SK-N-SH treated with all-trans-retinoic acid at 6 μM for 48 hours (cell line): ENCODE results near the gene MAPK9.

ENCODE experiments used
- ARNTL ChIP-seq: fragments of 450-650 bp; formaldehyde crosslinking; IDR thresholded peaks from 2 replicates; pipeline ENCODE4 v1.5.0; 2020; ENCODE audit warnings: low read depth, mild to moderate bottlenecking, moderate library complexity, borderline replicate concordance
- TCF4 ChIP-seq: fragments of 250-450 bp; sonication (Bioruptor Pico); IDR thresholded peaks from 2 replicates; pipeline ENCODE4 v1.8.0; 2021; ENCODE audit warnings: mild to moderate bottlenecking, moderate library complexity, borderline replicate concordance
- ZNF70 ChIP-seq: fragments of 450-650 bp; formaldehyde crosslinking; IDR thresholded peaks from 2 replicates; pipeline ENCODE4 v1.5.0; 2020; ENCODE audit warnings: mild to moderate bottlenecking, moderate library complexity

DNA sequence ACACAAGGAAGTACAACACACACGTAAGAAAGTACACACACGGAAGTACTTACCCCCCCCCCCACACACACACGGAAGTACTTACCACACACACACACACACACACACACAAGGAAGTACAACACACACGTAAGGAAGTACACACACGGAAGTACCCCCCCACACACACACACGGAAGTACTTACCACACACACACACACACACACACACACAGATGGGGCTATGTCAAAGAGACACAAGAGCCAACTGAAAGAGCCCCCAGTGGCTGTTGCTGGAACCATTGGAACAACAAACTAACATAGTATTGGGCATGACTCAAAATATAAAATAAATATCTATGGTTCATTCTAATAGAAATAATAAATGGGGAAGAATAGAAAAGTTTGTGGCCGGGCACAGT is 4.9 kb upstream of the MAPK9 start:
- TF ChIP-seq TCF4 (CRISPR knock-in tag) (no peak), ARNTL (CRISPR knock-in tag) (no peak), ZNF70 (CRISPR knock-in tag) (no peak)
